NOMO-1 (cell line): ENCODE results near the gene DAB2.
A peak's percentile ranks its signal among the peaks of the same experiment; 100 is the strongest.

Experiments
- DNase-seq, 2 experiments: peaks; one replicate each; lab custom pipeline; 2025; ENCODE audit not compliant: unreplicated experiment in 2 of 2; lab: John Stamatoyannopoulos, UW

The DAB2 gene

GRCh38 chr5:39448506-39449128 lies 23.8 kb upstream of the DAB2 start:
- DNase-seq = no peak

DNA sequence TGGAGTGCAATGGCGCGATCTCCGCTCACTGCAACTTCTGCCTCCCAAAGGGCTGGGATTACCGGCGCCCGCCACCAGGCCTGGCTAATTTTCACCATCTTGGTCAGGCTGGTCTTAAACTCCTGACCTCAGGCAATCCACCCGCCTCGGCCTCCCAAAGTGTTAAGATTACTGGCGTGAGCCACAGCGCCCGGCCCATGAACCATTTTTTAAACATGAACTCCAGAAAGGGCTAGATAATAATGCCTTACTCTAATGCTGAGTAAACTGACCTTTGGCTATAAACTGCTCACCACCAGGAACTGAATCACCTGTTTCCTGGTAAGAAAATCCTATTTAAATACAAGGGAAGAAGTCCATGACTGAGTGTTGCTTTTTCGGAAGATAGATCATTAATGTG lies 23.2 kb upstream of the DAB2 start:
- DNase-seq = no peak

- no peak for DNase-seq
Measured at GRCh38 chr5:39447059-39447458, 22.3 kb upstream of the DAB2 start.

- DNase-seq = no peak
Measured at GRCh38 chr5:39446231-39446630, 21.5 kb upstream of the DAB2 start.

DNA sequence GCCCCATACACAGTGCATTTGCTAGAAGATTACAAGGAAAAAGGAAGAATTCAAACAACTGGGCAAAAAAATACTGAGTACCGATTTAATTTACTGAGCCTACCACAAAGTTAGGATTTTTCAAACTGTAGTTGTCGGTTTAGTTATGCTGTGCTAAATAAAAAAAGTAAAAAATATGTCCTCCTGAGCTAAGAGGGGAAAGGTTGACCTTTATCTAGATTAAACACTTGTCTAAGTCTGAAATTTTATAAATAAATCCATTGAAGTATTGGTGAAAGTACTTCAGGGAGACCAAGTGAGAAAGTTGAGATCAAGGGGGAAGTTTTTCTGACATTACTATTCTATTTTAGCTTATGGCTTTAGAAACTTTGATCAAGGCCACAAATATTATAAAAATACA lies 19.1 kb upstream of the DAB2 start:
- DNase-seq = no peak

DNA sequence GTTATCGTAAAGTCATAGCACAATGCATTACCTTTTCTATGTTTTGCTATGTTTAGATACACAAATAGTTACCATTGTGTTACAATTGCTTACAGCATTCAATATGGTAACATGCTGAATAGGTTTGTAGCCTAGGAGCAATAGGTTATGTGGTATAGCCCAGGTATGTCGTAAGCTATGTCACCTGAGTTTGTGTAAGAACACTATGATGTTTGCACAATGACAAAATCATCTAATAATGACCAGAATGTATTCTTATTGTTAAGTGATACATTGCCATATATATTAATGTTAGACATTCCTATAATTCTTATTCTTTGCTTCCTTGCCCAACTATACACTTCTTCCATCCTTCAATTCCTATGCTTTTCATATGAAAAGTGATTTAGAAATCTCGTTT lies 18.2 kb upstream of the DAB2 start:
- no peak for DNase-seq

DNA sequence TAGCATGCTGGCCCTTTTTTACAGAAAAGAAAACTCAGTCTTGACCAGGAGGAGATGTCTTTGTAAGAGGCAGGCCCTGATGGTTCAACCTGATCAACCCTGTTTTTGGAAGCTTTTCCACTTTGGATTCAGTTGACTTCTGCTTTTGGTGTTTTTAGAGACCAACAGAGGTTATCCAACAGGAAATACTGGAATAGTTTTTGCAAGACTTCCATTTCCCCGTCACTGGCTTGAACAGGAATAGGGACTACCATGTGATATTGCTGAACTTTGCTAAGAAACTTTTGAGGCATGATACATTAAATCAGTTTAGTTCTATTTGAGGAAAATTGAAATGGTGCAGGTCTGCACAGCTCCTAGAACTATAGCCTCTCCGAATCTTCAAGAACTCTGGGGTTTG lies 17.1 kb upstream of the DAB2 start:
- no peak for DNase-seq

GRCh38 chr5:39440958-39441624 lies 16.3 kb upstream of the DAB2 start:
- no peak for DNase-seq

DNA sequence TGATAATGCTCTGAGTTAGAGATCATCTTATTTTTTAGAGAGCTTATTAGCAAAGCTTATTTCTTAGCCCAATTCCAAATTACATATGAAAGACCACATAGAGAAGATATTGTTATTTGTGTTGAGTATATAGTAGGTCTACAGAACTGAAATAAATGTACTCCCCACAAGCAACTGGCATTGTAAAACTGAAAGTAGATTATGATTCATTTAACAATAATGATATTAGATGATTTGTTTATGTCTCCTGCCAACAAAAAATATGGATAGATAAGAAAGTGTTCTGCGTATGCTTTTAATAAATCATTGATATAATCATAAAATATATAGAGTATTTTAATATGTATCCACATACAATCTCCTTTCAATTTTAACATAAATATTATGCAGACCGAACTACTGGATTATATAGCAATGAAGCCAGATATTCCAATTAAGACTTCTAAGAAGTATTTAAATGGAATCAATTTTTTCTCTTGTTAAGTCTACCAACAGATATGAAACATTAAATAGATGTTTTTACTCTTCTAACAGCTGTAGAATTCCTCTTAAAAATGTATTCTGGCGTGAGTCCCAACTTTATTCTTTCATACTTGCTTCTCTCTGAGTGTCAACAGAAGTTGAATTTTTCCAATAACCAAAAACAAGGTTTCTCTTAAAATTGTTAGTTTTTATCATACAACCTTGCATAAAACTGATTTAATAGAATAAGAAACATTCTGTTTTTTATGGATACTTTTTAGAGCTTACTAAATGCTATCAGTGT lies 15.6 kb upstream of the DAB2 start:
- no peak for DNase-seq

DNA sequence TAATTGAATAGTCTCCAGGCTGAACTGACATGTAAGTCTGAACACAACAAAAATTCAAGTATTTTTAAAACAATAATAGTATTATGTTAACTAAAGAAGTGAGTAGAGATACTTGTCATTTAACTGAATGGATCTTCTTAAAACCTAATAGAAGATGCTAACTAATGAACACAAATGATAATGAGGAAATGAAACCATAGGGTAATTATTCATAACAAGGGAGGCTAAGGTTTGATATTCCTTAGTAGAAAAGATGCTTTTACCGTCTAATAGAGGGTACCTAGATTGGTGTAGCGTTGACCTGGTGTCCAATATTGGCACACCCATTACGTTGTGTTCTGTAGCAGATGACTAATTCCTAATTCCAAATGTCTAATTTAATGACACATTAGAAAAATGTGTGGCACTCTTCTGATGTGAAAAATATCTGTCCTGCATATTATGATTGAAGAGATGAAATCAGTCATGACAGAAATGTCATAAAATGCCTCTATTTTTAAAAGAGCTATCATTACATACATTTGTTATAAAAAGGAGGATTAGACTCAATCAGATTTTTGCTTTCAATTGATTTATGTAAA lies 14.9 kb upstream of the DAB2 start:
- DNase-seq = no peak

GRCh38 chr5:39437467-39437866 lies 12.7 kb upstream of the DAB2 start:
- DNase-seq = no peak

GRCh38 chr5:39433848-39434247 lies 9.1 kb upstream of the DAB2 start:
- no peak for DNase-seq

DNA sequence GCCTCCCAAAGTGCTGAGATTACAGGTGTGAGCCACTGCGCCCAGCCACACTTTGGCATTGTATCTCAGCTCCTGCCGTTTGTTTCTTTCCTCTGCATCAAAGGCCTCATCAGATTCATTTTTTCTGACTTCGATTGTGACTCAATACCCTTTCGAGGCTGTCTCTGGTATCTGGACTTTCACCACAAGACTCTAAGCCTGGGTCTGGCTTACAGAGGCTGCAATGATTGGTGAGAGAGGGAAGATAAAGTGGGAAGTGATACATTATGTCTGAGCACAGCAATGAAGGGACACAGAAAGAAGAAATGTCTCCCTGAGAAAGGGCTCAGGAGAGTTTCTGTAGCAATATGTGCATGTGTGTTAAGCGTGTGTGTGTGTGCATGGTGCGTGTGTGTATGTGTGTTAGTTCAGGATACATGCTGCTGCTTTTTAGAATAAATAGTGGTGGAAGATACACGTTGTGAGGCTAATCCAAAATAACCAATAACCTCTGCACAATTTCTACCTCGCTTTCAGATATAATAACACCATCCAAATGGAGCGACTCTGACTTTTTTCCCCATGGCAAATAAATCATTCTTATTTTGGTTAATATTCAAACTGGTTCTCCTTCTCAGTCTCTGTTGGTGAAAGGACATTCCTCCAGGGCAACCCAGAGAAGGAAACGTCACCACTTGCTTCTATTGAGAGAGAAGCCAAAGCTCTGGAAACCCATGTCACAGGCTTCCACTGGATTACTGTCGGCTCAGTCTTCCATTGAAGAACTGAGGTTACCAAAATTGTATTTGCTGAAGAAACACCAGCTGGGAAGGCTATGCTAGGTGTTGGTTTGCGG lies 8.1 kb upstream of the DAB2 start:
- DNase-seq = peak; percentile 33 to 70

DNA sequence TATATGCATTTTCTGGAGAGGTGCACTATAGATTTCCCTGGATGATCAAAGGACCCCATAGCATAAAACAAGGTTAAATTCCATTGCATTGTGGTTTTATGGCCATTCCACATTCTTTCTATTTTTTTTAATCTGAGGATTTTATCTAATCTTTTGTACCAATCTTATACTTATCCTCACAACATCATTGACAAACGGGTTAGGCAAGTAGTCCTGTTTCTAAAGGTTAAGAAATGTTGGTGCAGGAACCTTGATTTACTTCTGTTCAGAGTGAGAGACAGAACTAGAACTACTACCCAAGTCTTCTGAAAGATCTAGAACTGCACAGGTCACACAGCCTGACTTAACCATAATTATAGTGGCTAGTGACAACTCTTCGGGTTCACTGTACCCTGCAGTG lies 5.7 kb upstream of the DAB2 start:
- DNase-seq = no peak

DNA sequence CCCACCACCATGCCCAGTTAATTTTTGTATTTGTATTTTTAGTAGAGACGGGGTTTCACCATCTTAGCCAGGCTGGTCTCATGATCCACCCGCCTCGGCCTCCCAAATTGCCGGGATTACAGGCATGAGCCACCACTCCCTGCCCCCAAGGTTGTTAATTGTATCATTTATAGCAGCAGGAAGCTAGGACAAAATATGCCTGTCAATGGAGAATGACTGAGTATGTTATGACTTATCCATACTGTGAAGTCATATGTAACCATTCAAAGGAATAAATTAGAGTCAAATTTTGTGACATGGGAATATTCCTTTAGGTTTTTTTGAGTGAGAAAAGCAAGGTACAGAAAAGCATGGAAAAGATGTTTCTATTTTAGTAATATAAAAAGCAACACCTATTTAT lies 3.9 kb upstream of the DAB2 start:
- no peak for DNase-seq

DNA sequence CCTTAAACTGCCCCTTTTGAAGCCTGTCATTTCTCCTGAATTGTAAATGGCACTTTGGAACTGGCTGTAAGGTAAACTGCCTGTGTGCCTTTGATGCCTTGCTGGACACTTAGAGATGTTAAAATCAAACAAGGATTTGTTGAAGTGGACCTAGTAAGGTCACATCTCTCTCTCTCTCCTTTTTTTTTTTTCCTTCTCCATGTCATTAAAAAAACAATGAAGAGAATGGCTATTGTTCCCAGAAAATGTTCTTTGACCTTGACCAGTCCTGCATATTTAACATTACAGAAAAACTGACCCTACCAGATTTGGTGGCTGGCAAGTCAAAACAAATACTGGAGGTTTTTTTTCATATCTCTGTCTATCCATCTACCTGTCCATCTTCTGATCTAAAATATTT lies 2.9 kb upstream of the DAB2 start:
- DNase-seq = no peak

- no peak for DNase-seq
Measured at GRCh38 chr5:39427229-39427628, 2.4 kb upstream of the DAB2 start.

GRCh38 chr5:39426746-39427105 lies 1.9 kb upstream of the DAB2 start:
- DNase-seq = no peak

DNA sequence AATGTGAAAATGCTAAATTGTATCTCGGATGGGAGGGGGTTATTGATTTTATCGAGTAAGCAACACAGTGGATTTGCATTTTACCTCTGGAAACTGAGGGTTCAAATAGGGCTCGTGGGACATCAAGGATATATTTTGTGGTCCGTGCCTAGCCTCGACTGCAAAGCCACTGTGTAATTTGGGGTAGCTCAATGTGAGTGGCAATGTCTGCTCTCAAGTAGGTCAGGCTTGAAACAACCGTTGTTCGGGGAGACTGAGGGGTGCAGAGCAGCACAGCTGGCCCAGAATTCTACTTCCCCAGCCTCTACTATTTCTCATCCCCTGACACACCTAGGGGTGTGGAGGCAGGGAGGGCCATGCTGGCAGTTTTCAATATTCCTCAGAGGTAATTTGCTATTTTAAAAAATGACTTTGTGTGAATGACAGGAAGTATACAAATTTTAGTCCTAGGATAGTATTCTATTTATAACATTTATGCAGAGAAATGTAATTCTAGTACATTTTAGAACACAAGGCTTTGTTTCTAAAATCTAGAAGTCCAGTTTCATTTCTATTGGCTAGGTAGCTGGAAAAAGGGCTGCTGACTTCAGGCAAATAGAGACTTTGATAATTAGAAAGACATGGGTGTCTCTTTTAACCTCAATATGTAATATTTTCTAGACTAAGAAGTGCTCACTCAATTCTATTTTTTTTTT lies 1.4 kb upstream of the DAB2 start:
- DNase-seq = no peak

DNA sequence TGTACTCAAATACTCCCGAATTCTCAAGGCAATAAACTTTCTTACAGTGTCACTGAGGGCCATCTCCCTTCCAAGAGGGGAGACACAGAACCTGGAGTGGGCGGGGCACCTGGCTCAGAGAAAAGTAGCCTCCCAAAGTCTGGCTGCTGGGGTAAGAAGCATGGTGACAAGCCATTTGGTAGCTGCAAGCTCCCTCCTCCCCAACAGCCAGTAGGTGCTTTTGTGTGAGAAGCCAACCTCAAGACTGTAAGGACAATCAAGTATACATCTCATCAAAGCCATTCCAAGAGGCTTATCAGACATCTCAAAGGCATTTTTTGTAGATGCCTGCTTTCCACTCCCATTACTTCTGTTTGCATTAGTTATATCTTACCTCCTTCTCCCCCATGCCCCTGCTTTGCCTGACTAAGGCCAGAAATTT lies 1.4 kb downstream of the DAB2 start:
- DNase-seq = no peak
